Measurements from ENCODE around the gene FBXW2.

FBXW2 gene

DNA sequence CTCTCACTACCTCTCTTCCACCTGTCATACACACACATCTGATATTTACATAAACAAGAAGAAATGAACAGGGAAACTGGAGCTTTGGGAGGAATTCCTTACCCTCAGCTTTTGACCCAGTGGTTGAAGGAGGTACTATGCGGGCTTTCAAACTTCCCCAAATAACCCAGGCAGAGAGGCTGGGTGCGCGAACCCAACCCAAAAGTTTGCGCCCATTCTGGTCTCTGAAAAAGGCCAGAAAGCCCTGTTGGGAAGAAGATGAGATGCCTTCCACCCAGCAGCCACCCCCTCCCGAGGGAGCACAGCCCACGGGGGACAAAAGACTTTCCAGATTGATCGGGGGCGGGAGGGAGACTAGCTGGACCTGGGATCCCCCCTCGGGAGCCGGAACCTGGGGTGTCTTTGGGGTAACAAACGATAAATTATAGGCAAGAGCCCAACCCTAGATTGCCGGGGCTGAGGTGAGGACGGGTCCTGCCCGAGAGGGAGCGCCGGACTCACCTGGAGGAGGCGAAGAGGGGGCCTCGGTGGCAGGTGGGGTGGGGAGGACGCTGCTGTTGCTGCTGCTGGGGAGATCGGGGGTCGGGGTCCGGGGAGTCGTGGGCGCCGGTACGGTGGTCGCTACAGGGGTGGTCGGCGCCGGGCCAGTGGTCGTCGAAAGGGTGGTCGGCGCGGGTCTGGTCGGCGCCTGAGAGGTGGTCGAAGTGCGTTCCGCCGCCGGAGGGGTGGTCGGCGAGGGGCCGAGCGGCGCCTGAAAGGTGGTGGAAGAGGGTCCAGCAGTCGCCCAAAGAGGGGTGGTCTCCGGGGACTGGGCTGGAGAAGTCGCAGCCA, 79.7 kb downstream of the FBXW2 start:
- TF ChIP-seq FOXP2 (optimal IDR thresholded peaks at IDR 0.05; ENCODE audit: borderline replicate concordance, extremely low read depth, extremely low read length, insufficient read depth): no peak

DNA sequence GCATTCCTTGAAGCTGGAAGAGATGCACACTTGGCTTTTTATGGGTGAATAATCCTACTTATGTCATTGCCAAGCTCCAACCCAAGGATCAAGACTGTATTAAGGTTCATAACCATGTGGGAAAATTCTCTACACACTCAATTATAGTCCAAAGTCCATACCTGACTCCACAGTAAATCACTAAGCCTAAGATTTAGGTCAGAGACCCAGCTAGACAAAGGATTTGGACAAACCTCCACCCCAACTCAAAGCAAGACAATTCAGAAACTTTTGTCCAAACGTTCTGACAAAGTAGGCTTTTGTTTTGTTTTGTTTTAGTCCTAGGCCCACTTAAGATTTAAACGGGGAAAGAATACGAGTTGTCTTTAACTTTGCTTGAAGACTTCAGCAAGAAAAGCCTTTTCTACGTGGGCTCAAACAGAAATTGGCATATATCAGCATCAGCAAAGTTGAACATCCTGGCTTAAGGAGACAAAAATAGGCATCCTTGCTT, 80.6 kb downstream of the FBXW2 start:
- TF ChIP-seq, protein P1, sequence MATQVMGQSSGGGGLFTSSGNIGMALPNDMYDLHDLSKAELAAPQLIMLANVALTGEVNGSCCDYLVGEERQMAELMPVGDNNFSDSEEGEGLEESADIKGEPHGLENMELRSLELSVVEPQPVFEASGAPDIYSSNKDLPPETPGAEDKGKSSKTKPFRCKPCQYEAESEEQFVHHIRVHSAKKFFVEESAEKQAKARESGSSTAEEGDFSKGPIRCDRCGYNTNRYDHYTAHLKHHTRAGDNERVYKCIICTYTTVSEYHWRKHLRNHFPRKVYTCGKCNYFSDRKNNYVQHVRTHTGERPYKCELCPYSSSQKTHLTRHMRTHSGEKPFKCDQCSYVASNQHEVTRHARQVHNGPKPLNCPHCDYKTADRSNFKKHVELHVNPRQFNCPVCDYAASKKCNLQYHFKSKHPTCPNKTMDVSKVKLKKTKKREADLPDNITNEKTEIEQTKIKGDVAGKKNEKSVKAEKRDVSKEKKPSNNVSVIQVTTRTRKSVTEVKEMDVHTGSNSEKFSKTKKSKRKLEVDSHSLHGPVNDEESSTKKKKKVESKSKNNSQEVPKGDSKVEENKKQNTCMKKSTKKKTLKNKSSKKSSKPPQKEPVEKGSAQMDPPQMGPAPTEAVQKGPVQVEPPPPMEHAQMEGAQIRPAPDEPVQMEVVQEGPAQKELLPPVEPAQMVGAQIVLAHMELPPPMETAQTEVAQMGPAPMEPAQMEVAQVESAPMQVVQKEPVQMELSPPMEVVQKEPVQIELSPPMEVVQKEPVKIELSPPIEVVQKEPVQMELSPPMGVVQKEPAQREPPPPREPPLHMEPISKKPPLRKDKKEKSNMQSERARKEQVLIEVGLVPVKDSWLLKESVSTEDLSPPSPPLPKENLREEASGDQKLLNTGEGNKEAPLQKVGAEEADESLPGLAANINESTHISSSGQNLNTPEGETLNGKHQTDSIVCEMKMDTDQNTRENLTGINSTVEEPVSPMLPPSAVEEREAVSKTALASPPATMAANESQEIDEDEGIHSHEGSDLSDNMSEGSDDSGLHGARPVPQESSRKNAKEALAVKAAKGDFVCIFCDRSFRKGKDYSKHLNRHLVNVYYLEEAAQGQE (IDR thresholded peaks at IDR 0.05; ENCODE audit: insufficient read depth in 1 of 2, low read depth in 2 of 2, low read length in 2 of 2): no peak
- TF ChIP-seq SIN3A (IDR thresholded peaks at IDR 0.05; ENCODE audit: borderline replicate concordance, insufficient read depth, low read length): no peak

DNA sequence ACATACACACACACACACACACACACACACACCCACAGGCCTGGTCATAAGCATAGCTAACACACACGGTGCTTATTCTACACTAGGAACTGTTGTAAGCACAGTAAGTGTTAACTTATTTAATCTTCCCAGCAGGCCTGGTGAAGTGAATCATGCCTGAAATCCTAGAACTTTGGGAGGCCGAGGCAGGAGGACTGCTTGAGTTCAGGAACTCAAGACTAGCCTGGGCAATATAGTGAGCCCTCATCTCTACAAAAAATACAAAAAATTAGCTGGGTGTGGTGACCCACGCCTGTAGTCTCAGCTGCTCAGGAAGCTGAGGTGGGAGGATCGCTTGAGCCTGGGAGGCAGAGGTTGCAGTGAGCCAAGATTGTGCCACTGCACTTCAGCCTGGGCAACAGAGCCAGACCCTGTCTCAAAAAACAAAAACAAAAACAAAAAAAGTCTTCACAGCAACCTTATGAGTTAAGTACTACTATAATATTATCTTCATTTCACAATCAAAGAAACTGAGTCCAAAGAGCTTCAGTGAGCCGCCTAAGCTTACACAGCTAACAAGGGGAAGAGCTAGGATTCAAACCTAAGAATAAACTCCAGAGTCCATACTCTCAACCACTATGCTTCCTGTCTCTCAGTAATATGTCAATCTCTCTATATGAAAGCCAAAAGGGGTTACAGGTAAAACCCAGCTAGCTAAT, 81.2 kb downstream of the FBXW2 start:
- TF ChIP-seq FOXP2 (optimal IDR thresholded peaks at IDR 0.05; ENCODE audit: borderline replicate concordance, extremely low read depth, extremely low read length, insufficient read depth) (no peak), TAF1 (IDR thresholded peaks at IDR 0.05; ENCODE audit: borderline replicate concordance, insufficient read depth, low read length) (no peak), SIN3A (IDR thresholded peaks at IDR 0.05; ENCODE audit: borderline replicate concordance, insufficient read depth, low read length) (no peak), POLR2AphosphoS5 (IDR thresholded peaks at IDR 0.05; ENCODE audit: low read depth, low read length) (no peak)
- TF ChIP-seq, protein P1 (IDR thresholded peaks at IDR 0.05; ENCODE audit: insufficient read depth in 1 of 2, low read depth in 2 of 2, low read length in 2 of 2): no peak

DNA sequence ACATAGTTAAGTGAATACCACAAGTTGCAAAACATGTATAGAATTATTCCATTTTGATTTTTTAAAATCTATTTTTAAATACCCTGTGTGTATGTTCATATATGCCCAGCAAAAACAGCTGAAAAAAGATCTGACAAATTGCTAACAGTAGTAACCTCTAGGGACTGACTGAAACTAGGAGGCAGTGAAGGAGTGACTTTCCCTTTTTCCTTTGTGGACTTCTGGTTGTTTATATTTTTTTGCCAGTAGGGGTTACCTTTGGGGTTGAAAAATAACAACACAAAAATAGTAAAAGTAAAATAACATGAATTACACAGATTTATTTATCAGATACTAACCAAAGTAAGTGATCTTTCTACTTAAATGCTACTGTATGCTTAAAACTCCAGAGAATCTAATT, 81.9 kb downstream of the FBXW2 start:
- TF ChIP-seq FOXP2 (optimal IDR thresholded peaks at IDR 0.05; ENCODE audit: borderline replicate concordance, extremely low read depth, extremely low read length, insufficient read depth) (no peak), TAF1 (IDR thresholded peaks at IDR 0.05; ENCODE audit: borderline replicate concordance, insufficient read depth, low read length) (no peak), POLR2AphosphoS5 (IDR thresholded peaks at IDR 0.05; ENCODE audit: low read depth, low read length) (no peak), SIN3A (IDR thresholded peaks at IDR 0.05; ENCODE audit: borderline replicate concordance, insufficient read depth, low read length) (no peak)
- TF ChIP-seq, protein P1 (IDR thresholded peaks at IDR 0.05; ENCODE audit: insufficient read depth in 1 of 2, low read depth in 2 of 2, low read length in 2 of 2): no peak

DNA sequence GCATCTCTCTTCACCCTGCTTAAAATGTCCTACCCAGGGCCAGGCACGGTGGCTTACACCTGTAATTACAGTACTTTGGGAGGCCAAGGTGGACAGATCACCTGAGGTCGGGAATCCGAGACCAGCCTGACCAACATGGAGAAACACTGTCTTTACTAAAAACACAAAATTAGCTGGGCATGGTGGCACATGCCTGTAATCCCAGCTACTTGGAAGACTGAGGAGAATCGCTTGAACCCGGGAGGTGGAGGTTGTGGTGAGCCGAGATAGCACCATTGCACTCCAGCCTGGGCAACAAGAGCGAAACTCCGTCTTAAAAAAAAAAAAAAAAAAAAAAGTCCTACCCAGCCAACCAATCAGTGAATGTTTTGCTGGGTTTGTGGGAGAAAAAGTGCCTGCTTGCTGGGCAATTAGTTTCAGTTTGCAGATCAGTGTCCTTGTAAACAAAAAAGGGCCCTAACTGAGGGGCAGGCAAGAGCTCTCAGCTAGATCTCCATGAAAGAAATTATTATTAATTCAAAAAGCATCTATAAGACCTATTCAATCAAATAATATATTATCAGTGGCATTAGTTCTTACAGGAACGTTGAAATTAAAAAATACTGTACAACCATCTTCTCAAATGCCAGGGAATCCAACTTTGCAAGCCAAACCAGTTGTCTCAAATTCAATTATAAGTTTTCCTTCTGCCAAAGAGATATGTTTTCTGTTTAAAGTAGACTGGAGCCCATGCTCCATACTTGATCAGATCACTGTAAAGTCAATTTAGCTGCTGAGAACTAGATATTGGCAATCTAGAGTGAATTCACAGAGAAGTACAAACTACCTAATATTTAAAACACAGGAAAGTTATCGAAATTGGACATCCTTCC, 82.9 kb downstream of the FBXW2 start:
- TF ChIP-seq SIN3A (IDR thresholded peaks at IDR 0.05; ENCODE audit: borderline replicate concordance, insufficient read depth, low read length): no peak
- TF ChIP-seq POLR2AphosphoS5 (IDR thresholded peaks at IDR 0.05; ENCODE audit: low read depth, low read length): no peak
- TF ChIP-seq, protein P1 (IDR thresholded peaks at IDR 0.05; ENCODE audit: insufficient read depth in 1 of 2, low read depth in 2 of 2, low read length in 2 of 2): no peak
- no peak for TF ChIP-seq FOXP2 (optimal IDR thresholded peaks at IDR 0.05; ENCODE audit: borderline replicate concordance, extremely low read depth, extremely low read length, insufficient read depth)
- no peak for TF ChIP-seq TAF1 (IDR thresholded peaks at IDR 0.05; ENCODE audit: borderline replicate concordance, insufficient read depth, low read length)

All from PFSK-1 (cell line).